Measurements from ENCODE around the gene ABHD16A. TPM values are rescaled to one million over a fixed set of nuclear protein-coding genes. Genes with fewer than 3 reads are reported as not detected.

ABHD16A gene
- polyA plus RNA-seq, 1 experiment: 53.3 TPM

GRCh38 chr6:31727034-31727716 lies 24.1 kb upstream of the ABHD16A start:
- CTCF ChIA-PET: interaction anchor here (0.6 to 4.6 kb wide), 3 partner anchors 16 to 103 kb away, joined by 3 to 28 read pairs (median 4); no protein-coding TSS in a partner anchor
- TF ChIP-seq CTCF (IDR thresholded peaks at IDR 0.05; ENCODE audit: insufficient read depth, low read depth, low read length): no peak
- H3K4me3 ChIP-seq (ENCODE audit: low read depth, low read length): no peak overlapping the region
- H3K27me3 ChIP-seq (ENCODE audit: control insufficient read depth, insufficient read depth, low read length): no peaks in the 10 kb centered on the region
- POLR2A ChIA-PET: no interaction called here
- H3K36me3 ChIP-seq (ENCODE audit: control insufficient read depth, insufficient read depth, low read length): peaks cover 17% of the 10 kb centered on the region
- no peak for DNase-seq (ENCODE audit: low read depth)

DNA sequence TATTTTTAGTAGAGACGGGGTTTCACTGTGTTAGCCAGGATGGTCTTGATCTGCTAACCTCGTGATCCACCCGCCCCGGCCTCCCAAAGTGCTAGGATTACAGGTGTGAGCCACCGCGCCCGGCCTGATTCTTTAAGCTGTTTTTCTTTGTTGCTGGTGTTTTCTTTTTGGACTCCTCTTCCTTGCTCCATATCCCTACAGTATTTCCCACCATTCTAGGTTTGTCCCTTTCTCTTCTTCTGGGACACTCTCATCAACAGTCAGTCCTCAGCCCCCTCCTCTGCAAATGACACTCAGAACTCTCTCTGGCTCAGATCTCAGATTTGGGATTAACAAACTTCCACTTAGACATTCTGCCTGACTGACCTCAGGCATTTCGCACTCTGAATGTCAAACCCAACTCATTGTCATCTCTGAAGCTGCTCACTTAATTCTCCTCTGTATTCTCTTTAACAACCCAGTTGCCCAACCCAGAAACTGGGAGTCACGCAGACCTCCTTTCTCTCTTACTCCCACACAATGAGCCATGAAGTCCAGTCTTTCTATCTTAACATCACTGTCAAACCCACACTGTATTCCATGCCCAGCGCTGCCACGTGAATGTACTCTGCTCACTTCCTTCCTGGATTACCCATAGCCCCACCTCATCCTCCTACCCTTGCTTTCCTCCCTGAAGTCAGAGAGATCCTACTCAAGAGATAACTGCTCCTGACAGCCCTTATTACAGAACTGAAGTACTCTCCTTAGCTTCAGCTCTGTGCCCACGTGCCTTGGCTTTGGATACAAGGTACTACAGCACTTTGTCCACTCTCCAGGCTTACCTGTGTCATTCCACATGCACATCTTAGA lies 22.6 kb upstream of the ABHD16A start:
- TF ChIP-seq CTCF (IDR thresholded peaks at IDR 0.05; ENCODE audit: insufficient read depth, low read depth, low read length): no peak
- H3K36me3 ChIP-seq (ENCODE audit: control insufficient read depth, insufficient read depth, low read length): peaks cover 10% of the 10 kb centered on the region
- ChIA-PET CTCF (interaction anchor here (0.8 to 1.8 kb wide), 2 partner anchors 9 to 14 kb away, joined by 3 to 4 read pairs; no protein-coding TSS in a partner anchor), POLR2A (no interaction called here)
- H3K27me3 ChIP-seq (ENCODE audit: control insufficient read depth, insufficient read depth, low read length): no peaks in the 10 kb centered on the region
- H3K4me3 ChIP-seq (ENCODE audit: low read depth, low read length): no peak overlapping the region
- DNase-seq (ENCODE audit: low read depth): no peak

DNA sequence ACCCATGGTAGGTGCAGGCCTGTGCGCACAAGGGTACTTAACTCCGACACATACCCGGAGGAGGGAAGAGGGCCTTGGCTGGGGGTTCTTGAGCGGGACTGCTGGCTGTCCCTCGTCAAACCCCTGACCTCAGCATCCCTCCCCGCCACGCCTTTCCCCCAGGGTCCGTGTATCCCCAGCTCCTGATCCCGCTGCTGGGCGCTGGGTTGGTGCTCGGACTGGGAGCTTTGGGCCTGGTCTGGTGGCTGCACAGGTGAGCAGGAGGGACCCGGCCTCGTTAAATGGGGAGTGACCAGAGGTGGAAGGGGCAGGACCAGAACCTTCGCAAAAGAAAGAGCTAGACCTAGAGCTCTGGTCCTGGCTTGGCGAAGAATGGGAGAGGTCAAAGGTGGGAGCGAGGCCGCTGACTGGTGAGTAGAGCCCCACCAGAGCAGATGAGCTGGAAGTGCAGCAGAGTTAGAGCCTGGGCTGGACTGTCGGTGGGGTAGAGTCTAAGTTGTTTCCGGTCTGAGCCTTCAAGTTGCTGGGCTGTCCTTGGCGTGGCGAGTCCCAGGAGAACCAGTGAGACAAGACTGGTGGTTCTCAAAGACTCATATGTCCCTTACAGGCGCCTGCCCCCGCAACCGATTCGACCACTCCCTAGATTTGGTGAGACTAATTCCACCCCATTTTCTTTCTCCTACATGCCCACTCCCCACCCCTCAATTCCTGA lies 21.0 kb upstream of the ABHD16A start:
- H3K4me3 ChIP-seq (ENCODE audit: low read depth, low read length): no peak overlapping the region
- no peak for DNase-seq (ENCODE audit: low read depth)
- H3K36me3 ChIP-seq (ENCODE audit: control insufficient read depth, insufficient read depth, low read length): peaks cover 6% of the 10 kb centered on the region
- no peak for TF ChIP-seq CTCF (IDR thresholded peaks at IDR 0.05; ENCODE audit: insufficient read depth, low read depth, low read length)
- no peaks in the 10 kb centered on the region; the same call in 1 of the 2 replicates for H3K27me3 ChIP-seq (ENCODE audit: control insufficient read depth, insufficient read depth, low read length)
- POLR2A ChIA-PET: interaction anchor here (0.9 kb wide), 1 partner anchor 472 kb away, joined by 3 read pairs; no protein-coding TSS in a partner anchor
- CTCF ChIA-PET: interaction anchor here (1.2 to 1.7 kb wide), 2 partner anchors 9 to 45 kb away, joined by 4 to 6 read pairs; partner anchors contain the start of gene LY6G6D

DNA sequence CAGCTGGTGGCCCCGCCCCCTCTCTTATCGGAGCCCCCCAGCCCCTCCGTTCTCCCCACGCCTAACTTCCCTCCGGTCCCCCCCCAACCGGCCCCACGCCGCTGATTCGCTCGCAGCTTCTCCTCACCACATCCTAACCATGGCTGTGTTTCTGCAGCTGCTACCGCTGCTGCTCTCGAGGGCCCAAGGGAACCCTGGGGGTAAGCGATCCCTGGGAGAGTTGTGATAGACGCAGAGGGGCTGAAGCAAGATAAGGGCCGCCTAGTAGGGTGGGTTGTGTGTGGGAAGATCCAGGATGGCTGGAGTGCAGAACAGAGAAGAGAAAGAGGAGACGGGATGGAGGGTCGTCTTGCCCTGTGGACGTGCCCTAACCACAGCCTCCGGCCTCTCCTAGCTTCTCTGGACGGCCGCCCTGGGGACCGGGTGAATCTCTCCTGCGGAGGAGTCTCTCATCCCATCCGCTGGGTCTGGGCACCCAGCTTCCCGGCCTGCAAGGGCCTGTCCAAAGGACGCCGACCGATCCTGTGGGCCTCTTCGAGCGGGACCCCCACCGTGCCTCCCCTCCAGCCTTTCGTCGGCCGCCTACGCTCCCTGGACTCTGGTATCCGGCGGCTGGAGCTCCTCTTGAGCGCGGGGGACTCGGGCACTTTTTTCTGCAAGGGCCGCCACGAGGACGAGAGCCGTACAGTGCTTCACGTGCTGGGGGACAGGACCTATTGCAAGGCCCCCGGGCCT lies 20.3 kb upstream of the ABHD16A start, which contains the start of gene MPIG6B:
Gene MPIG6B, plus strand, starts transcription at position 129 of the 735 bp plus-strand sequence. Its CDS starts 11 bp downstream, at position 140.
- TF ChIP-seq CTCF (IDR thresholded peaks at IDR 0.05; ENCODE audit: insufficient read depth, low read depth, low read length): no peak
- Histone ChIP-seq H3K27me3 (ENCODE audit: control insufficient read depth, insufficient read depth, low read length) (no peaks in the 10 kb centered on the region; the same call in none of the 2 replicates), H3K4me3 (ENCODE audit: low read depth, low read length) (no peak within 1 kb of the TSS), H3K36me3 (ENCODE audit: control insufficient read depth, insufficient read depth, low read length) (peaks cover 6% of the 10 kb centered on the region)
- ChIA-PET POLR2A (no interaction called here), CTCF (interaction anchor here (1.2 to 1.7 kb wide), 2 partner anchors 9 to 46 kb away, joined by 4 to 6 read pairs; partner anchors contain the start of gene LY6G6D)
- DNase-seq (ENCODE audit: low read depth): no peak

Data from BJ (cell line).